Lung (tissue), 12 donors: ENCODE measurements around the gene ECSCR. TPM values are rescaled to one million over a fixed set of nuclear protein-coding genes. Genes with fewer than 3 reads are reported as not detected.
A peak's percentile ranks its signal among the peaks of the same experiment; 100 is the strongest.

Experiments used
- ATAC-seq: fragments of 200-7000 bp; cut with Tn5 transposase; one replicate; pipeline ENCODE4 v1.9.1; 2020; ENCODE audit warnings: moderate number of reproducible peaks; ENCODE audit not compliant: insufficient read depth, low FRiP score
- DNase-seq, 3 donors: peaks; one replicate each; pipeline ENCODE4 v3.0.0-alpha.2; 2013 to 2017
- H3K27ac ChIP-seq, 2 donors: one replicate each; pipeline ENCODE4 v1.5.1; 2013; ENCODE audit warnings: mild to moderate bottlenecking in 2 of 2, moderate library complexity in 2 of 2, control low read depth in 1 of 2, inconsistent platforms in 1 of 2, low read depth in 1 of 2, low read length in 1 of 2
- H3K27me3 ChIP-seq, 3 donors: one replicate each; pipeline ENCODE4 v1.5.1; 2013; ENCODE audit warnings: low read length in 2 of 3; ENCODE audit not compliant: control insufficient read depth in 3 of 3, insufficient read depth in 3 of 3
- H3K36me3 ChIP-seq, 4 donors: one replicate each; pipeline ENCODE4 v1.5.1; 2013; ENCODE audit warnings: low read length in 4 of 4, mild to moderate bottlenecking in 1 of 4, moderate library complexity in 1 of 4; ENCODE audit not compliant: control insufficient read depth in 4 of 4, insufficient read depth in 4 of 4
- H3K4me1 ChIP-seq, 5 donors: one replicate each; pipeline ENCODE4 v1.5.1; 2013; ENCODE audit warnings: low read length in 5 of 5, mild to moderate bottlenecking in 2 of 5, moderate library complexity in 1 of 5; ENCODE audit not compliant: control insufficient read depth in 5 of 5, insufficient read depth in 5 of 5
- H3K4me3 ChIP-seq: one replicate; pipeline ENCODE4 v1.5.1; 2013; ENCODE audit warnings: mild to moderate bottlenecking, control low read depth, moderate library complexity
- H3K9ac ChIP-seq, 2 donors: one replicate each; pipeline ENCODE4 v1.5.1; 2013; ENCODE audit warnings: low read length in 2 of 2, control low read depth in 1 of 2; ENCODE audit not compliant: insufficient read depth in 1 of 2
- H3K9me3 ChIP-seq, 4 donors: one replicate each; pipeline ENCODE4 v1.5.1; 2013; ENCODE audit warnings: low read length in 3 of 4, mild to moderate bottlenecking in 1 of 4, moderate library complexity in 1 of 4; ENCODE audit not compliant: control insufficient read depth in 4 of 4, insufficient read depth in 3 of 4
- CTCF ChIP-seq: IDR thresholded peaks from 2 replicates; pipeline ENCODE4 v1.5.1; 2012; ENCODE audit warnings: mild to moderate bottlenecking; ENCODE audit errors: control extremely low read depth, extremely low read depth
- WGBS, 2 donors: extraction: QIAGEN DNeasy Blood & Tissue Kit; methylation state at CpG; one replicate each; pipeline ENCODE4 v1.1.7; 2013; 5-methylcytosine and 5-hydroxymethylcytosine counted together
- polyA plus RNA-seq, 2 donors: library from polyadenylated mRNA; stranded (reverse); fragments of 200-250 nt; gene quantifications; one replicate each; pipeline ENCODE4 v1.2.1, GENCODE V29; 2013
- total RNA-seq, 2 donors: library from RNA; depleted of rRNA in 1 of 2; stranded (reverse); fragments of >200 nt in 1 of 2; gene quantifications; one replicate each; pipeline ENCODE4 v1.2.1, GENCODE V29; 2014 to 2021
- donor health status: control.
- donor health status: control.
- donor health status: Bipolar disorder and iron deficiency.
- donor health status: healthy.
- donor health status: DM: yes; HTN: yes; CAD: no.

Gene ECSCR
- total and polyA plus RNA-seq, 4 donors, result 24.6 to 55.7 (median 46.5) TPM

GRCh38 chr5:139415221-139415861 lies 47.2 kb downstream of the ECSCR start:
- Histone ChIP-seq H3K36me3 (peaks cover 3 to 30% (median 15%) of the 10 kb centered on the region in 4 donors), H3K4me3 (no peak overlapping the region), H3K27ac (peak overlapping the region in 1 of 2 donors; percentile 46), H3K4me1 (peaks cover 0 to 11% (median 3%) of the 10 kb centered on the region in 5 donors), H3K9ac (no peak overlapping the region), H3K27me3 (no peaks in the 10 kb centered on the region), H3K9me3 (no peaks in the 10 kb centered on the region)
- DNase-seq, result no peak
- ATAC-seq, result no peak
- no peak for TF ChIP-seq CTCF
- WGBS, 2 donors, result 81 to 90% methylated on average over 8 of the region's 8 CpGs

- Histone ChIP-seq H3K27me3 (no peaks in the 10 kb centered on the region), H3K9ac (no peak overlapping the region), H3K27ac (peak overlapping the region; percentile 46 to 56), H3K4me3 (no peak overlapping the region), H3K9me3 (no peaks in the 10 kb centered on the region), H3K36me3 (peaks cover 3 to 25% (median 14%) of the 10 kb centered on the region in 4 donors), H3K4me1 (peaks cover 0 to 11% (median 3%) of the 10 kb centered on the region in 5 donors)
- ATAC-seq, result no peak
- TF ChIP-seq CTCF, result no peak
- WGBS, 2 donors, result 85 to 91% methylated on average over 9 of the region's 9 CpGs
- no peak for DNase-seq
Observed at GRCh38 chr5:139414581-139415130, 47.9 kb downstream of the ECSCR start.

- no peaks in the 10 kb centered on the region for H3K27me3 ChIP-seq
- H3K4me3 ChIP-seq, result no peak overlapping the region
- no peak for ATAC-seq
- no peak overlapping the region for H3K9ac ChIP-seq
- peaks cover 0 to 11% (median 3%) of the 10 kb centered on the region in 5 donors for H3K4me1 ChIP-seq
- no peaks in the 10 kb centered on the region for H3K9me3 ChIP-seq
- DNase-seq, result no peak
- WGBS, 2 donors, result 89 to 94% methylated on average over 6 of the region's 6 CpGs
- H3K27ac ChIP-seq, result peak overlapping the region in 1 of 2 donors; percentile 54
- no peak for TF ChIP-seq CTCF
- H3K36me3 ChIP-seq, result peaks cover 0 to 18% (median 8%) of the 10 kb centered on the region in 4 donors
Observed at GRCh38 chr5:139413963-139414362, 48.6 kb downstream of the ECSCR start.
